AG04449 (cell line): ENCODE results near the gene SMOC2.

Experiments
- CTCF ChIA-PET: fragments of 350-600 bp; formaldehyde crosslinking; extraction: SDS; loops from one replicate; lab custom pipeline; 2021; ENCODE audit warnings: antibody characterized with exemption; lab: Yijun Ruan, JAX
- POLR2A ChIA-PET: fragments of 400-600, 350-600 bp; formaldehyde crosslinking; extraction: SDS; loops from one replicate; lab custom pipeline; 2020; ENCODE audit warnings: antibody characterized with exemption, inconsistent platforms; lab: Yijun Ruan, JAX
- DNase-seq: peaks from one replicate; pipeline ENCODE4 v3.0.0-alpha.2; 2010; ENCODE audit warnings: low read depth, low spot score
- H3K4me3 ChIP-seq: 2 replicates; pipeline ENCODE4 v1.5.1; 2011; ENCODE audit warnings: low read depth, mild to moderate bottlenecking, control low read depth, low read length
- CTCF ChIP-seq: IDR thresholded peaks from one replicate; pipeline ENCODE4 v1.5.1; 2011; ENCODE audit warnings: mild to moderate bottlenecking, moderate library complexity, low read length, control low read depth, inconsistent platforms; ENCODE audit not compliant: insufficient read depth; ENCODE audit errors: missing control alignments

The SMOC2 gene

GRCh38 chr6:168479421-168479820 is 38.4 kb downstream of the SMOC2 start:
- ChIA-PET CTCF (no interaction called here), POLR2A (no interaction called here)
- no peak for DNase-seq
- no peak overlapping the region for H3K4me3 ChIP-seq
- TF ChIP-seq CTCF, result no peak

DNA sequence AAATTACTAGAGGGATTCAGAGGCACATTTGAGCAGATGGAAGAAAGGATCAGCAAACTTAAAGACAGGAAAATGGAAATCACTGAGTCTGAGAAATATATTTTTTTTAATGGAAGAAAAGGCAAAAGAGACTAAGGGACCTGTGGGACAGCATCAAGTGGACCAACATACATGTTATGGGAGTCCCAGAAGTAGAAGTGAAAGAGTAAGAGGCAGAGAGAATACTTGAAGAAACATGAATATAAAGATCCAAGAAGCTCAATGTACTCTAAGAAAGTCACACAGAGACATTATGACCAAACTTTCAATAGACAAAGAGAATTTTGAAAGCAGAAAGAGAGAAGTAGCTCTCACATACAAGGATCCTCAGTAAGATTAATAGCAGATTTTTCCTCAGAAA is 39.5 kb downstream of the SMOC2 start:
- H3K4me3 ChIP-seq, result no peak overlapping the region
- no peak for TF ChIP-seq CTCF
- CTCF ChIA-PET, result no interaction called here
- POLR2A ChIA-PET, result no interaction called here
- no peak for DNase-seq

GRCh38 chr6:168485818-168486217 is 44.8 kb downstream of the SMOC2 start:
- no peak for DNase-seq
- ChIA-PET POLR2A (no interaction called here), CTCF (no interaction called here)
- TF ChIP-seq CTCF, result no peak
- H3K4me3 ChIP-seq, result no peak overlapping the region

DNA sequence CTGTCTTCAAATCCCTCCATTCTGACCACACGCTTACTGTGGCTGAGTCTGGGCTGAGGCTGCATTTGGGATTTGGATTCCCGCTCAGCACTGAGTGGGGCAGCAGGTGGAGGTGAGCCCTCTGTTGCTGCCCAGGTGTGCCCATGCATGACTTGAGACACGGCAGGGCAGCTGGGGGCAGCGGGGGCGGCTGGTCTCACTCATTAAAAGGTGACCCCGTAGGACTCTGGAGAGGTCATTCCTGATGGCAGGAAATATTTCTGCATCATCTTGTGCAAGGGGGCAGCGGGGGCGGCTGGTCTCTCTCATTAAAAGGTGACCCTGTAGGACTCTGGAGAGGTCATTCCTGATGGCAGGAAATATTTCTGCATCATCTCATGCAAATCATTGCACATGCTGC is 49.8 kb downstream of the SMOC2 start:
- POLR2A ChIA-PET, result no interaction called here
- no peak overlapping the region for H3K4me3 ChIP-seq
- TF ChIP-seq CTCF, result no peak
- CTCF ChIA-PET, result no interaction called here
- DNase-seq, result no peak

- CTCF ChIA-PET, result no interaction called here
- no peak for TF ChIP-seq CTCF
- POLR2A ChIA-PET, result no interaction called here
- H3K4me3 ChIP-seq, result no peak overlapping the region
- DNase-seq, result no peak
Observed at GRCh38 chr6:168493976-168494375, 53.0 kb downstream of the SMOC2 start.

GRCh38 chr6:168494726-168495125 is 53.7 kb downstream of the SMOC2 start:
- DNase-seq, result no peak
- POLR2A ChIA-PET, result no interaction called here
- no peak overlapping the region for H3K4me3 ChIP-seq
- CTCF ChIA-PET, result no interaction called here
- TF ChIP-seq CTCF, result no peak
